Muscle layer of colon (tissue), 2 donors: Measurements from ENCODE around the gene PCLO.

Experiments used
- H3K27ac ChIP-seq: one replicate; pipeline ENCODE4 v1.7.0; 2013; ENCODE audit warnings: low read depth, mild to moderate bottlenecking, low read length, moderate library complexity
- H3K27me3 ChIP-seq, 2 donors: one replicate each; pipeline ENCODE4 v1.7.0; 2013; ENCODE audit warnings: low read length in 2 of 2, mild to moderate bottlenecking in 2 of 2; ENCODE audit not compliant: insufficient read depth in 2 of 2, control insufficient read depth in 1 of 2
- H3K36me3 ChIP-seq: one replicate; pipeline ENCODE4 v1.7.0; 2013; ENCODE audit warnings: mild to moderate bottlenecking, low read length; ENCODE audit not compliant: insufficient read depth
- H3K4me1 ChIP-seq: one replicate; pipeline ENCODE4 v1.7.0; 2013; ENCODE audit warnings: mild to moderate bottlenecking, low read length; ENCODE audit not compliant: insufficient read depth
- H3K4me3 ChIP-seq, 2 donors: one replicate each; pipeline ENCODE4 v1.7.0; 2013; ENCODE audit warnings: low read length in 2 of 2, low read depth in 1 of 2, mild to moderate bottlenecking in 1 of 2, moderate library complexity in 1 of 2
- H3K9ac ChIP-seq: one replicate; pipeline ENCODE4 v1.7.0; 2013; ENCODE audit warnings: low read length
- H3K9me3 ChIP-seq: one replicate; pipeline ENCODE4 v1.7.0; 2013; ENCODE audit warnings: mild to moderate bottlenecking, low read length
- donor health status: abdominal sarcoma.
- donor health status: Adenocarcinoma of cecum.

The PCLO gene

DNA sequence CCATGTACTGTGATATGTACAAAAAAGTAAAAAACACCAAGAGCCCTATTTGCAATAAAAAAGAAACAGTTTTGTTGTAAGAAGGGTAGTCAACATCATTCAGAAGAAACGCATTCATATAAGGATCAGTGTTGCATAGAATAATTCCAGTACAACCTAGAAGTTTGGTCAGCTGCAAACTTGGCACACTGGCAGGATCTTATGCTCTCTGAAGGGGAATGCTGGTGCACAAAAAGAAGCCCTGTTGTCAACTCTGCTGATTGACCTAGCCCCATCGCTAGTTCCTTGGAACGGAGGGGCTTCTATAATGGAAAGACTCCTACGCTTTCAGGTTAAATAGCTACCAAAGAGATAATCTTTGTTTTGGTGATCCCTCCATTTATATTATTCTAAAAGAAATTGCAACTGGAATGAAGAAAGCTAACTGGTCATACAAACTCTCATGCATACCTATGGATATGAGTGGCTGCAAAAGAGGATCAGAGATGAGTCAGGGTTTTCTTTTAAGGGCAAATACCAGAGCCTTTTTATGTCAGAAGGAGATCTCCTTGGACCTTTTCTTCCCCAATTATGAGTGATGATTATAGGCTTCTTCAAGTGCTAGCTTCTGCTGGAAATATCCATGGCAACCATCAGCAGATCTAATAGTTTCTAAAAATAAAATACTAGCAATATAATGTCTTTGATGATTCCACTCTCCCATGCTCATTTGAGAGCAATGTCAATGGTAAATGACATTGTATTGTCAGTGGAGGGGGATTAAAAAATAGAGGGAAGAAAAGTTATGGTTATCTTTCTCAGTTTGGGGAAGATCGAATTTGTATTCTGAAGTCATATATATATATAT, 406.8 kb downstream of the PCLO start:
- no peaks in the 10 kb centered on the region for H3K27me3 ChIP-seq
- no peaks in the 10 kb centered on the region for H3K4me1 ChIP-seq
- no peak overlapping the region for H3K9ac ChIP-seq
- no peak overlapping the region for H3K4me3 ChIP-seq
- no peaks in the 10 kb centered on the region for H3K36me3 ChIP-seq
- no peaks in the 10 kb centered on the region for H3K9me3 ChIP-seq
- H3K27ac ChIP-seq = no peak overlapping the region

DNA sequence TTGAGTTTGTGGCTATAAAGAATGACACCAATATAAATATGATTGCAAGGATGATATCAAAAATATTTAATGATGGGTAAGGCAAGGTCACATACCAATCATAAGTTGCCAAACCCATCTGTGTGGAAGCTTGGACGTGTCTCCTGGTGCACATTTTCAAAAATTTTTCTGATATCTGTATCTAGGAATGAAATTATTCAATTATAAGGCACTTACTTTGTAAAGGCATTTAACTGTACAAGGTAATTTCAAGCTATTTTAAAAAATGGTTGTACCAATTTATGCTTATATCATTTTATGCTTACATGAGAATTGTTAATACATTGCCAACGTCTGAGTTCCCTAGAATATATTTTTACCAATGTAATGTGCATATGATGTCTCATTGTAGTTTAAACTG, 412.7 kb downstream of the PCLO start:
- Histone ChIP-seq H3K4me1 (no peaks in the 10 kb centered on the region), H3K4me3 (no peak overlapping the region), H3K27me3 (no peaks in the 10 kb centered on the region), H3K9ac (no peak overlapping the region), H3K36me3 (no peaks in the 10 kb centered on the region), H3K9me3 (no peaks in the 10 kb centered on the region), H3K27ac (no peak overlapping the region)

DNA sequence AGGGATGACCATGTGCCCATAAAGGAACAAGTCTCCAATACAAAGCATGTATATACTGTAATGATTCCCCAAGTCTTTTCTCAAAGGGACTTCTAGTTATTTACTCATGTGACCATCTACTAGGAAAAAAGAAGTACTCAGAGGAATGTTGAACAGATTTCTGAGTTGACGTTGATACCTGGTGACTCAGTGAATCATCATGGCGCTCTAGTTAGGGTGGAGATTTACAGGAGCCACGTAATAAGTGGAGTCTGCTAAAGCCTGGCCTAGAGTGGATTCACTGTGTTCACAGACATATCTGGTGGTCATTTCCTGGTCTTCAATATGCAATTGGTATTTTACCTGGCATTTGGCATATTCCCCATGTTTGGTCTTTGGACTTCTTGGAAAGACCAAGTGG, 416.9 kb downstream of the PCLO start:
- H3K4me3 ChIP-seq = no peak overlapping the region
- no peaks in the 10 kb centered on the region for H3K36me3 ChIP-seq
- H3K4me1 ChIP-seq = no peaks in the 10 kb centered on the region
- no peaks in the 10 kb centered on the region for H3K9me3 ChIP-seq
- no peak overlapping the region for H3K27ac ChIP-seq
- no peak overlapping the region for H3K9ac ChIP-seq
- H3K27me3 ChIP-seq = no peaks in the 10 kb centered on the region

DNA sequence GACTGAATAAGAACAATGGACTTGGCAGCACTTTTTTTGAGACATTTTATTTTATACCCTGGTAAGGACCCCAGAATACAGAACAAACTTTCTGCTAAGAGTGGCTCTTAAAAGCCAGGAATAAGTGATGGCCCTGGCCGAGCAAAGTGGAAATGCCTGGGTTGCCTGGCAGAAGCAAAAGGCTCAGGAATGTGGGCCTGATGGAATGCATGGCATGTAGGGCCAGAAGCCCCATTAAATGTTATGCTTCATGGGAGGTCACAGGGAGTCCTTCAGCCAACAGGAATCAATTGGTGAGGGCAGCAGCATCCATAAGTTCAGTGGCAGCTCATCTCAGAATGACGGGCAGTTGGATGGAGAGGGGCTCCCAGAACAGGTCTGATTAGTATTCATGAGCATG, 417.6 kb downstream of the PCLO start:
- H3K27me3 ChIP-seq = no peaks in the 10 kb centered on the region
- no peaks in the 10 kb centered on the region for H3K36me3 ChIP-seq
- H3K9ac ChIP-seq = no peak overlapping the region
- H3K4me1 ChIP-seq = no peaks in the 10 kb centered on the region
- H3K27ac ChIP-seq = no peak overlapping the region
- no peaks in the 10 kb centered on the region for H3K9me3 ChIP-seq
- H3K4me3 ChIP-seq = no peak overlapping the region

DNA sequence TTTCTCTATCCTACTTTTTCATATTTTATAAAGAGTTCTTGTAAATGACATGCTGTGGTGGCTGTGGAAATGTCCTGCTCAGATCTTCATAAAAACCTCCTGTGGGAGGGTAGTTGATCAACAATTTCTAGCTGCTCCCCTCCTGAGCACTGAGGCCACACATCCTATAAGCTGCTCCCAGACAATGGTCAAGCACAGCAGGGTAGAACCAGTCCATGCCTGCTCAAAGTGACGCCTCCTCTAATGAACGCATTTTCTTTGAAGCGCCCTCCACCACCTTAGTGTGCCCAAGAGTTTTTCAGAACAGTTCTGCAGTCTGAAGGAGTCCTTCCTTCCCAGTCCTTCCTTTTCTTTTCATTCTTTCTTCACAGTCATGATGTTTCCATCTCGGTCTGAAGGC, 420.5 kb downstream of the PCLO start:
- Histone ChIP-seq H3K4me3 (no peak overlapping the region), H3K9me3 (no peaks in the 10 kb centered on the region), H3K36me3 (no peaks in the 10 kb centered on the region), H3K9ac (no peak overlapping the region), H3K27ac (no peak overlapping the region), H3K4me1 (no peaks in the 10 kb centered on the region), H3K27me3 (no peaks in the 10 kb centered on the region)

DNA sequence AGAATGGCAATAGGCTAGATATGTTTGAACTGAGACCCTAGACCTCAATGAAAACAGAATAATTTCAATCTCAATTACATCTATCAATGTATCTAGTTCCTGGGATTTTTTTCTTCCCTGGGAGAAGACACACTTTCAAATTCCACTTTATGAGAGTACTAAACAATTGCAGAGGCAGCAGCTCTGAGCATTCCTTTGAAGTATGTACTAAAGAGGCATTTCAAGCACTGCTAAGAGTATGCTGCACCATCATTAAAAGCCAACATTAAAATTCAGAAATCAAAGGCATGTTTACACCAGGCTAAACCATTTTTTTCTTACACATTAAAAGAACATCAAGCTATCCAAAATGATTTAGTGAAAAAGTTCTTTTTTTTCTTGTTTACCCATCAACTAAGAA, 421.2 kb downstream of the PCLO start:
- Histone ChIP-seq H3K27ac (no peak overlapping the region), H3K4me1 (no peaks in the 10 kb centered on the region), H3K36me3 (no peaks in the 10 kb centered on the region), H3K9ac (no peak overlapping the region), H3K4me3 (no peak overlapping the region), H3K27me3 (no peaks in the 10 kb centered on the region), H3K9me3 (no peaks in the 10 kb centered on the region)

DNA sequence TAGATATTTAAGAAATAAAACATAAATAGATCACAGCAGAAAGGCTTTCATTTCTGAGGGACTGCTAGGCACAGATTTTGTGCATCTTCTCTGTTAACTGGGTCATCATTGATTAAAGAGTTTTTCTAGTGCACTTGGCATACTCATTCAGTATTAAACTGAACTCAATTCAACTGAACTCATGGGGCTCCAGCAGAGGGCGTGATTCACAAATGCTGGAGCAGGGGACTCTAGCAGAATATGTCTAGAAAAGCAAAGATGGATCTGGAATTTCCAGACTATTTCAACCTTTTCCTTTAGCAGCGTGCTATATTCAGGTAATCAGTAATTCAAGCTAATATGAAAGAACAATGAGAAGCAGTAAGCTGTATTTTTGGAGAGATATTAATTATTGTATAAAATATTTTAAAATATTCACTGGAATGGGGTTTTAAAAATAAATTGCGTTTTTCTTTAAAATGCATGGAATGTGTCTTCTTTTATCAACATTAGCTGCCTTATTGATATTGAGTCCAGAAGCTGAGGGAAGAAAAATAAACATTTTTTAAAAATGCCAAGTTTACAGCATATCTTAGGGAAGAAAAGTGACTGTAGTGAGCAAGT, 422.3 kb downstream of the PCLO start:
- no peaks in the 10 kb centered on the region for H3K4me1 ChIP-seq
- no peaks in the 10 kb centered on the region for H3K27me3 ChIP-seq
- H3K9me3 ChIP-seq = no peaks in the 10 kb centered on the region
- no peak overlapping the region for H3K4me3 ChIP-seq
- H3K9ac ChIP-seq = no peak overlapping the region
- no peak overlapping the region for H3K27ac ChIP-seq
- no peaks in the 10 kb centered on the region for H3K36me3 ChIP-seq

DNA sequence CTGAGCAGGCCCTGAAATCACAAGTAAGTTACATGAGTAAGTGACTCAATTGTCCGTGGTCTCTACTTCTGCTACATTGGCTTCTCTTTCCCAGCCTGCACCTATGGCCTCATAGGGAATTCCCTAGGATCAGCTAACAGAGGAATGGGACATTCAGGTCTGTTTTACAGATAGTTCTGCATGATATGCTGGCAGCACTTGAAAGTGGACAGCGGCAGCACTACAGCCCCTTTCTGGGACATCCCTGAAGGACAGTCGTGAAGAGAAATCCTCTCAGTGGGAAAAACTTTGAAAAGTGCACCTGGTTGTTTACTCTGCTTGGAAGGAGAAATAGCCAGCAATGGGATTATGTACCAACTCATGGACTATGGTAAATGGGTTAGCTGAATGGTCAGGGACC, 426.1 kb downstream of the PCLO start:
- Histone ChIP-seq H3K4me1 (no peaks in the 10 kb centered on the region), H3K27me3 (no peaks in the 10 kb centered on the region), H3K9ac (no peak overlapping the region), H3K36me3 (no peaks in the 10 kb centered on the region), H3K27ac (no peak overlapping the region), H3K9me3 (no peaks in the 10 kb centered on the region), H3K4me3 (no peak overlapping the region)

DNA sequence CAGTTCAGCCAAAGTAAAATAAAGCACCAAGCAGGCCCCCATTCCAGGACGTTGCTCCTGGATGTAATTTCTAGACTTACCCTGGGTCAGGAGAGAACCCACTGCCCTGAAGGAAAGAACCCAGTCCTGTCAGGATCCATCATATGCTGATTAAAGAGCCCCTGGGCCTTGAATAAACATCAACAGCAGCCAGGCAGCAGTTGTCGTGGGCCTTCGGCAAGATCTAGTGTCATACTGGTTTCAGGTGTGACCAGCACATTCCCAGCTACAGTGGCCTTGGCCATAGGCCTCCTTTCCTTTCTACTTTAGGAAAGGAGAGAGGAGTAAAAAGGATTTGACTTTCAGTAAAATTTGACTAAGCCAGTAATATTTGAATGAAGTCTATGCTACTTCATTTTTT, 430.0 kb downstream of the PCLO start:
- Histone ChIP-seq H3K27ac (no peak overlapping the region), H3K36me3 (no peaks in the 10 kb centered on the region), H3K27me3 (no peaks in the 10 kb centered on the region), H3K4me3 (no peak overlapping the region), H3K9me3 (no peaks in the 10 kb centered on the region), H3K4me1 (no peaks in the 10 kb centered on the region), H3K9ac (no peak overlapping the region)

DNA sequence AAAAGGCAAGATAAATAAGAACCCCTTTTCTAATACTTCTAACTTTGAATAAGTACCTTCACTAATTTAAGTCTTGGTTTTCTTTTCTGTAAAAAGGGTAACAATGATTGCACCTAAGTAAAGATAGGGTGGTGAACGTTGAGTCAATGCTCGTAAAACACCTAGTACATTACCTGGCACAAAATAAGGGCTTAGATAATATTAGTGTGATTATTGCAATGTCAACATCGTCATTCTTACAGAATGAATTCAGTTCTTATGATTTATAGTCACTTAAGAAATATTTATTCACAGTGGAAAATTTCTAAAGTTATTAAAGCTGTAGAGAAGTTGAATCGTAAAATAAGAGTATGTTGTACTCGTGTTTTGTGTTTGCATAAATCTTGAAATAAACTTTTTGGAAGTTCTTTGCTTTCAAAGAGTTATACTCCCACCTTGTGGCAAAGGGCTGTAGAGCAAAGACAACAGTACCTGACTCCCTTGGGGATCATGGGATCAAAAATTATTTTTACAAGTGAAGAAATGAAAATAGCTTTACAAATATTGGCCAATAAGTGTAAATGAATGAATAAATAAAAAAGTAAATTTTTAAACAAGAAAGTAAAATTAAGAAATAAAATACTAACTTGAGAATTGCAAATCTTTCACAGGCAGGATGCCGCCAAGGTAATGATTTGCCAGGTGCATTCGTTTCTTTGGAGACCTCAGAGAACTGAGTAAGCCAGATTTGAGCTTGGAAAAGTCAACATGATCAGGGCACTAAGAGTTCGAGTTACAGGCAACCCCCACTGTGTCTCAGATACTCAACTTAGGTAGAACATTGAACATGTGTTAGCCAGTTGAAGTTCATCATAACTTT, 433.3 kb downstream of the PCLO start:
- H3K4me3 ChIP-seq = no peak overlapping the region
- no peaks in the 10 kb centered on the region for H3K9me3 ChIP-seq
- no peak overlapping the region for H3K27ac ChIP-seq
- H3K4me1 ChIP-seq = no peaks in the 10 kb centered on the region
- no peaks in the 10 kb centered on the region for H3K27me3 ChIP-seq
- H3K36me3 ChIP-seq = no peaks in the 10 kb centered on the region
- H3K9ac ChIP-seq = no peak overlapping the region

DNA sequence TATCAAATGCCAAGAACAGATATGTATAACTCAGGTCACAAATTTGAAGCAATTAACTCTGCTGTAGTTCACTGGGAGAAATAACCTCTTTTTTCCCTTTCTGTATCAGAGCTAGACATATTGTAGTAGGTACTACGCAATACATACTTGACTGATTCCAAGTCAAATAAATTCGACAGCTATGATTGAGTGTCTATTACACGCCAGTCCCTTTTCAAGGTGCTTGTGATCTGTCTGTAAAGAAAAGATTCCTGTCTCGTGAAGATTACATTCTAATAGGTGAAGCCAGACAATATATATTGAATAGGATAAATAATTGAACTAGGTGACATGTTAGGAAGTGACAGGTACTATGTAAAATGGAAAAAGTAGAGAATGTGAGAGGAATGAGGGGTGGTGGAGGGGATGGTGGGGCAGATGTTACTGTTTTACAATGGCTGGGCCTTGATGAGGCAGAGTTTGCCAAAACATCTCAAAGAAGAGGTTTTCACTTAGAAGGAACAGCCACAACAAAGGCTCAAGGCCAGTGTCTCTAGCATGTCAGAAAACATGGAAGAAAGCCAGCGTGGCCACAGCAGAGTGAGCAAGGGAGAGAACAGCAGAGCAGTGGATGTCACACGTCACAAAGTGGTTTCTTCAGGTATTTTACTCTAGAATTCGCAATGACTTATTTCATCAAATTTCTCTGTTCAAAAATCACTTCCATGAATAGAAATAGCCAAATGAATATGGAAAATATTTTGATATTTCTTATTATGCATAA, 436.5 kb downstream of the PCLO start:
- Histone ChIP-seq H3K9me3 (no peaks in the 10 kb centered on the region), H3K27ac (no peak overlapping the region), H3K36me3 (no peaks in the 10 kb centered on the region), H3K4me3 (no peak overlapping the region), H3K4me1 (no peaks in the 10 kb centered on the region), H3K9ac (no peak overlapping the region), H3K27me3 (no peaks in the 10 kb centered on the region)
